H9 (cell line): Measurements from ENCODE around the gene MTMR3. TPM values are rescaled to one million over a fixed set of nuclear protein-coding genes. Genes with fewer than 3 reads are reported as not detected.

ENCODE experiments used
- DNase-seq: peaks from one replicate; pipeline ENCODE4 v3.0.0-alpha.2; 2017
- H2AFZ ChIP-seq: one replicate; pipeline ENCODE4 v1.6.1; 2013; ENCODE audit warnings: mild to moderate bottlenecking, low read length, control low read depth, moderate library complexity
- H2AK5ac ChIP-seq: 2 replicates; pipeline ENCODE4 v1.6.1; 2013; ENCODE audit warnings: low read length, control low read depth, mixed read lengths; ENCODE audit not compliant: insufficient read length
- H2BK120ac ChIP-seq: one replicate; pipeline ENCODE4 v1.6.1; 2013; ENCODE audit warnings: low read depth, mild to moderate bottlenecking, low read length, control low read depth, inconsistent platforms; ENCODE audit not compliant: poor library complexity, severe bottlenecking
- H2BK12ac ChIP-seq: 2 replicates; pipeline ENCODE4 v1.6.1; 2013; ENCODE audit warnings: low read length, control low read depth, mixed read lengths, low read depth; ENCODE audit not compliant: insufficient read length
- H2BK15ac ChIP-seq: 2 replicates; pipeline ENCODE4 v1.6.1; 2013; ENCODE audit warnings: low read depth, low read length, control low read depth
- H2BK20ac ChIP-seq: one replicate; pipeline ENCODE4 v1.6.1; 2013; ENCODE audit warnings: low read depth, mild to moderate bottlenecking, low read length, control low read depth, inconsistent platforms; ENCODE audit not compliant: poor library complexity, severe bottlenecking
- H2BK5ac ChIP-seq: 2 replicates; pipeline ENCODE4 v1.6.1; 2013; ENCODE audit warnings: low read length, control low read depth, mixed read lengths; ENCODE audit not compliant: insufficient read length
- H3K14ac ChIP-seq: 2 replicates; pipeline ENCODE4 v1.6.1; 2013; ENCODE audit warnings: low read length, control low read depth; ENCODE audit not compliant: insufficient read depth
- H3K18ac ChIP-seq: 2 replicates; pipeline ENCODE4 v1.6.1; 2013; ENCODE audit warnings: low read depth, mild to moderate bottlenecking, mixed read lengths, low read length, control low read depth; ENCODE audit not compliant: insufficient read length
- H3K23ac ChIP-seq: 2 replicates; pipeline ENCODE4 v1.6.1; 2013; ENCODE audit warnings: low read length, control low read depth, mixed read lengths, low read depth; ENCODE audit not compliant: insufficient read length
- H3K23me2 ChIP-seq: 2 replicates; pipeline ENCODE4 v1.6.1; 2013; ENCODE audit warnings: low read depth, mild to moderate bottlenecking, mixed read lengths, low read length, control low read depth; ENCODE audit not compliant: insufficient read length, poor library complexity, severe bottlenecking
- H3K27ac ChIP-seq: 2 replicates; pipeline ENCODE4 v1.5.1; 2013; ENCODE audit warnings: low read length, control low read depth, mixed read lengths, low read depth; ENCODE audit not compliant: insufficient read length
- H3K27me3 ChIP-seq: 2 replicates; pipeline ENCODE4 v1.6.1; 2013; ENCODE audit warnings: low read length, control low read depth, inconsistent platforms; ENCODE audit not compliant: insufficient read depth
- H3K4ac ChIP-seq: 2 replicates; pipeline ENCODE4 v1.6.1; 2013; ENCODE audit warnings: low read depth, mild to moderate bottlenecking, control low read depth, inconsistent platforms, low read length, moderate library complexity
- H3K4me1 ChIP-seq: 2 replicates; pipeline ENCODE4 v1.6.1; 2013; ENCODE audit warnings: low read length, control low read depth, inconsistent platforms; ENCODE audit not compliant: insufficient read depth
- H3K4me2 ChIP-seq: 2 replicates; pipeline ENCODE4 v1.6.1; 2013; ENCODE audit warnings: low read length, control low read depth, mixed read lengths; ENCODE audit not compliant: insufficient read length, insufficient read depth
- H3K56ac ChIP-seq: 2 replicates; pipeline ENCODE4 v1.6.1; 2013; ENCODE audit warnings: low read depth, mild to moderate bottlenecking, mixed read lengths, low read length, control low read depth; ENCODE audit not compliant: insufficient read length
- H3K79me1 ChIP-seq: 2 replicates; pipeline ENCODE4 v1.6.1; 2013; ENCODE audit warnings: low read depth, mild to moderate bottlenecking, moderate library complexity, low read length, control low read depth, inconsistent platforms; ENCODE audit not compliant: insufficient read depth, poor library complexity, severe bottlenecking
- H3K79me2 ChIP-seq: 2 replicates; pipeline ENCODE4 v1.6.1; 2013; ENCODE audit warnings: low read length, control low read depth, inconsistent platforms; ENCODE audit not compliant: insufficient read depth
- H3K9ac ChIP-seq: 2 replicates; pipeline ENCODE4 v1.6.1; 2013; ENCODE audit warnings: low read length, control low read depth, mixed read lengths; ENCODE audit not compliant: insufficient read length; ENCODE audit errors: extremely low read depth
- H3K9me3 ChIP-seq: one replicate; pipeline ENCODE4 v1.6.1; 2013; ENCODE audit warnings: low read depth, low read length, inconsistent platforms; ENCODE audit not compliant: control insufficient read depth
- H3T11ph ChIP-seq: one replicate; pipeline ENCODE4 v1.6.1; 2013; ENCODE audit warnings: mild to moderate bottlenecking, low read length, control low read depth, inconsistent platforms
- H4K20me1 ChIP-seq: one replicate; pipeline ENCODE4 v1.6.1; 2013; ENCODE audit not compliant: control insufficient read depth, insufficient read length, insufficient read depth
- H4K5ac ChIP-seq: 2 replicates; pipeline ENCODE4 v1.6.1; 2013; ENCODE audit warnings: low read depth, mild to moderate bottlenecking, mixed read lengths, low read length, control low read depth; ENCODE audit not compliant: insufficient read length
- H4K8ac ChIP-seq: replicated peaks from 2 replicates; pipeline ENCODE4 v1.6.1; 2013; ENCODE audit warnings: low read length, control low read depth, mixed read lengths, low read depth; ENCODE audit not compliant: insufficient read length
- H4K91ac ChIP-seq: 2 replicates; pipeline ENCODE4 v1.6.1; 2013; ENCODE audit warnings: low read depth, mild to moderate bottlenecking, moderate library complexity, mixed read lengths, low read length, control low read depth; ENCODE audit not compliant: insufficient read length
- H3K27ac Mint-ChIP-seq, 3 experiments: 2 replicates in 2 of 3; 3 replicates in 1 of 3; pipeline ENCODE4 v1.8.0; 2020 to 2021; ENCODE audit warnings: mixed read lengths in 3 of 3, mild to moderate bottlenecking in 1 of 3, moderate library complexity in 1 of 3
- H3K27me3 Mint-ChIP-seq: 2 replicates; pipeline ENCODE4 v1.8.0; 2021; ENCODE audit warnings: low read depth, mild to moderate bottlenecking, moderate library complexity, mixed read lengths
- H3K36me3 Mint-ChIP-seq, 3 experiments: 2 replicates in 2 of 3; 3 replicates in 1 of 3; pipeline ENCODE4 v1.8.0; 2020 to 2021; ENCODE audit warnings: low read depth in 3 of 3, mixed read lengths in 3 of 3; ENCODE audit not compliant: insufficient read depth in 1 of 3
- H3K4me1 Mint-ChIP-seq, 2 experiments: 2 replicates each; pipeline ENCODE4 v1.8.0; 2020; ENCODE audit warnings: mixed read lengths in 2 of 2
- H3K4me3 Mint-ChIP-seq, 2 experiments: 2 replicates in 1 of 2; 3 replicates in 1 of 2; pipeline ENCODE4 v1.8.0; 2020 to 2021; ENCODE audit warnings: mild to moderate bottlenecking in 2 of 2, mixed read lengths in 2 of 2, moderate library complexity in 1 of 2
- H3K9me3 Mint-ChIP-seq, 2 experiments: 2 replicates in 1 of 2; 3 replicates in 1 of 2; pipeline ENCODE4 v1.8.0; 2020; ENCODE audit warnings: mild to moderate bottlenecking in 2 of 2, mixed read lengths in 2 of 2, moderate library complexity in 1 of 2
- CTCF ChIP-seq: fragments of 200-600 bp; sonication (generic); conservative IDR thresholded peaks from 3 replicates; pipeline ENCODE4 v1.8.0; 2021; ENCODE audit warnings: antibody characterized with exemption, mild to moderate bottlenecking
- WGBS: extraction: QIAGEN DNeasy Blood & Tissue Kit; methylation state at CpG from one replicate; pipeline ENCODE4 v1.1.7; 2013; ENCODE audit warnings: missing lambda C conversion rate, low lambda C conversion rate, mixed read lengths; ENCODE audit not compliant: insufficient read length; ENCODE audit errors: extremely low coverage; 5-methylcytosine and 5-hydroxymethylcytosine counted together
- total RNA-seq: library from RNA; stranded (reverse); gene quantifications from 2 replicates; pipeline ENCODE4 v1.2.1, GENCODE V29; 2021

Gene MTMR3
- total RNA-seq, 1 experiment from 2014 or later, result 19.8 TPM

GRCh38 chr22:29846290-29846689 lies 36.7 kb upstream of the MTMR3 start:
- no peak overlapping the region for H2BK12ac ChIP-seq
- no peak overlapping the region for H3K9ac ChIP-seq
- H3K79me2 ChIP-seq, result no peaks in the 10 kb centered on the region
- no peaks in the 10 kb centered on the region for H4K20me1 ChIP-seq
- no peak overlapping the region for H3K56ac ChIP-seq
- H3K4me2 ChIP-seq, result no peak overlapping the region
- H3K23me2 ChIP-seq, result no peaks in the 10 kb centered on the region
- Mint-ChIP-seq H3K9me3 (peaks cover 0 to 4% of the 10 kb centered on the region in 2 experiments; a peak in 3 of 5 replicates), H3K27me3 (peaks cover 8% of the 10 kb centered on the region), H3K36me3 (no peaks in the 10 kb centered on the region; a peak in 1 of 7 replicates), H3K27ac (no peak overlapping the region), H3K4me1 (peaks cover 8 to 10% of the 10 kb centered on the region in 2 experiments), H3K4me3 (no peak overlapping the region)
- H3K79me1 ChIP-seq, result no peaks in the 10 kb centered on the region
- no peak overlapping the region for H2BK15ac ChIP-seq
- no peak overlapping the region for H4K8ac ChIP-seq
- no peak overlapping the region for H3K14ac ChIP-seq
- no peak overlapping the region for H3K4ac ChIP-seq
- H2BK20ac ChIP-seq, result no peak overlapping the region
- H3K9me3 ChIP-seq, result no peaks in the 10 kb centered on the region
- no peak overlapping the region for H4K91ac ChIP-seq
- H2AFZ ChIP-seq, result no peak overlapping the region
- no peak overlapping the region for H2BK120ac ChIP-seq
- H2AK5ac ChIP-seq, result no peak overlapping the region
- no peak overlapping the region for H2BK5ac ChIP-seq
- no peak for DNase-seq
- H3K27me3 ChIP-seq, result no peaks in the 10 kb centered on the region
- H3K18ac ChIP-seq, result no peak overlapping the region
- no peak overlapping the region for H3K23ac ChIP-seq
- H3K4me1 ChIP-seq, result no peaks in the 10 kb centered on the region
- H3K27ac ChIP-seq, result no peak overlapping the region
- no CpG with 5 or more reads among the region's 2 CpGs for WGBS
- no peak overlapping the region for H4K5ac ChIP-seq
- no peak for TF ChIP-seq CTCF
- H3T11ph ChIP-seq, result no peak overlapping the region
